K562 (cell line): Measurements from ENCODE around the gene FOXR1. TPM values are rescaled to one million over a fixed set of nuclear protein-coding genes. Genes with fewer than 3 reads are reported as not detected.
A peak's percentile ranks its signal among the peaks of the same experiment; 100 is the strongest.

Experiments
- ATF1 ChIP-seq, 2 experiments: fragments of 450-650 bp in 1 of 2; IDR thresholded peaks; 2 replicates each; pipeline ENCODE4 v1.6.1; 2016; ENCODE audit warnings: missing compliant biosample characterization in 1 of 2, missing genetic modification characterization in 1 of 2
- BCLAF1 ChIP-seq, 2 experiments: fragments of 450-650 bp in 1 of 2; IDR thresholded peaks; 2 replicates each; pipeline ENCODE4 v1.6.1; 2011 to 2017; ENCODE audit warnings: low read depth in 2 of 2, antibody characterized with exemption in 1 of 2, borderline replicate concordance in 1 of 2, low read length in 1 of 2, mild to moderate bottlenecking in 1 of 2, mixed read lengths in 1 of 2; ENCODE audit not compliant: control insufficient read depth in 1 of 2
- KDM2B ChIP-seq: fragments of 250-450 bp; sonication (Bioruptor Pico); IDR thresholded peaks from 2 replicates; pipeline ENCODE4 v1.8.0; 2021; ENCODE audit warnings: mild to moderate bottlenecking, moderate library complexity
- MTA1 ChIP-seq: fragments of 450-650 bp; IDR thresholded peaks from 2 replicates; pipeline ENCODE4 v1.6.1; 2017; ENCODE audit warnings: borderline replicate concordance
- SMC3 ChIP-seq: conservative IDR thresholded peaks from 2 replicates; pipeline ENCODE4 v1.6.1; 2011; ENCODE audit warnings: low read depth, low read length, improper control_type of control experiment; ENCODE audit not compliant: insufficient read depth
- SRF ChIP-seq, 2 experiments: fragments of 250-450, 450-650 bp in 1 of 2; sonication (Bioruptor Pico) in 1 of 2; sonication (generic) in 1 of 2; formaldehyde crosslinking; IDR thresholded peaks; 2 replicates each; pipeline versions ENCODE4 v1.5.0 to v1.5.1; 2020 to 2022; ENCODE audit warnings: mild to moderate bottlenecking in 1 of 2, missing genetic modification reagents in 1 of 2
- ZBTB40 ChIP-seq, 2 experiments: fragments of 450-650 bp in 1 of 2; sonication (generic) in 1 of 2; formaldehyde crosslinking in 1 of 2; IDR thresholded peaks; 2 replicates each; pipeline versions ENCODE4 v1.7.1 to v1.9.0; 2016 to 2022; ENCODE audit warnings: inconsistent platforms in 1 of 2, mild to moderate bottlenecking in 1 of 2, missing genetic modification reagents in 1 of 2
- ZEB2 ChIP-seq: fragments of 450-650 bp; IDR thresholded peaks from 2 replicates; pipeline ENCODE4 v1.6.1; 2016
- ZFP91 ChIP-seq: sonication (generic); formaldehyde crosslinking; IDR thresholded peaks from 2 replicates; pipeline ENCODE4 v1.8.0; 2022; ENCODE audit warnings: mild to moderate bottlenecking, missing genetic modification reagents
- ZNF263 ChIP-seq: sonication (generic); formaldehyde crosslinking; IDR thresholded peaks from 2 replicates; pipeline ENCODE4 v1.8.0; 2022; ENCODE audit warnings: mild to moderate bottlenecking, missing genetic modification reagents, borderline replicate concordance
- ZNF551 ChIP-seq: fragments of 250-450 bp; sonication (Bioruptor Pico); IDR thresholded peaks from 2 replicates; pipeline ENCODE4 v1.5.0; 2021; ENCODE audit warnings: mild to moderate bottlenecking, moderate library complexity
- ZNF668 ChIP-seq: fragments of 250-450 bp; sonication (Bioruptor Pico); IDR thresholded peaks from 2 replicates; pipeline ENCODE4 v1.8.0; 2022; ENCODE audit warnings: mild to moderate bottlenecking, inconsistent platforms
- polyA plus RNA-seq, 8 experiments: library from polyadenylated mRNA; depleted of rRNA in 4 of 8; stranded (reverse) in 5 of 8; unstranded in 3 of 8; fragments of >200 nt; fragmentation: Nextera tagmentation in 2 of 8; fragmentation: Illumina TruSeq in 1 of 8; extraction: Ambion mirVana in 2 of 8; extraction: Trizol in 1 of 8; gene quantifications; 2 replicates each; pipeline versions ENCODE4 v1.2.1 to v1.2.3, GENCODE V29; 2011 to 2014; ENCODE audit warnings: inconsistent platforms in 1 of 8, missing spikeins in 1 of 8
- total RNA-seq, 7 experiments: library from RNA; depleted of rRNA in 6 of 7; stranded (reverse); fragments of >200 nt in 6 of 7; fragmentation: Illumina TruSeq in 2 of 7; extraction: Trizol in 2 of 7; gene quantifications; 2 replicates each; pipeline versions ENCODE4 v1.2.1 to v1.2.3, GENCODE V29; 2011 to 2021; ENCODE audit warnings: low replicate concordance in 1 of 7

The FOXR1 gene
- total and polyA plus RNA-seq, 9 of the 15 experiments (the other 6 are each of a cell fraction or from before 2014, with no cell fraction given): not detected

- no peak for TF ChIP-seq ATF1 (CRISPR knock-in tag; IDR thresholded peaks at IDR 0.05)
- 0 out of 2 replicates have a peak, but pooled peaks have one; percentile 16 for TF ChIP-seq ATF1 (tag; IDR thresholded peaks at IDR 0.05)
- TF ChIP-seq ZEB2: peak; percentile 97
- peak; percentile 81 for TF ChIP-seq MTA1
- 0 out of 4 replicates have a peak, but pooled peaks of 1 of the 2 experiments have one; percentile 25 for TF ChIP-seq SRF (CRISPR knock-in tag; IDR thresholded peaks at IDR 0.05)
- TF ChIP-seq SMC3: peak; percentile 78
- TF ChIP-seq KDM2B: no peak
- TF ChIP-seq ZNF668 (CRISPR knock-in tag): no peak
- TF ChIP-seq ZFP91 (CRISPR knock-in tag): peak; percentile 50; the same call in 1 of the 2 replicates
- TF ChIP-seq ZNF263: peak; percentile 57; the same call in 1 of the 2 replicates
- no peak for TF ChIP-seq ZNF551 (CRISPR knock-in tag)
- no peak for TF ChIP-seq ZBTB40 (IDR thresholded peaks at IDR 0.05)
- TF ChIP-seq ZBTB40 (CRISPR knock-in tag; IDR thresholded peaks at IDR 0.05): no peak
- no peak for TF ChIP-seq BCLAF1 (IDR thresholded peaks at IDR 0.05; ENCODE audit: borderline replicate concordance in 1 of 2, control insufficient read depth in 1 of 2, low read depth in 2 of 2, low read length in 1 of 2)
Observed at GRCh38 chr11:118930094-118930712, 41.4 kb upstream of the FOXR1 start (continued).
